HepG2 (cell line): ENCODE data around the gene METTL25. TPM values are rescaled to one million over a fixed set of nuclear protein-coding genes. Genes with fewer than 3 reads are reported as not detected.

Source experiments
- ATAC-seq: fragments of 200-7000 bp; cut with Tn5 transposase; 3 replicates; pipeline ENCODE4 v1.9.1; 2020; ENCODE audit warnings: mild to moderate bottlenecking, moderate library complexity
- BruUV-seq: library from RNA; stranded (reverse); fragments of 400-500 nt; replicated peaks from 2 replicates; lab custom pipeline; 2021; lab: Mats Ljungman, UMichigan
- CTCF ChIA-PET: fragments of 300-600 bp; formaldehyde crosslinking; extraction: SDS; loops from one replicate; lab custom pipeline; 2021; ENCODE audit warnings: low total read pairs, inconsistent platforms, low intra/inter-chr PET ratio; lab: Yijun Ruan, JAX
- POLR2A ChIA-PET: fragments of 350-600 bp; sonication (Branson Sonifier 250); formaldehyde crosslinking; loops from one replicate; lab custom pipeline; 2020; ENCODE audit warnings: antibody characterized with exemption, inconsistent platforms; lab: Yijun Ruan, JAX
- DNase-seq: peaks from one replicate; pipeline ENCODE4 v3.0.0-alpha.2; 2015; ENCODE audit warnings: low spot score
- FAIRE-seq: peaks from 3 replicates; lab custom pipeline; 2011; peaks lifted over from hg19 to GRCh38; lab: Jason Lieb, UNC
- H2AFZ ChIP-seq: one replicate; pipeline ENCODE4 v1.6.1; 2011; ENCODE audit warnings: low read length, inconsistent platforms
- H3K27ac ChIP-seq: fragments of 300-600 bp; 3 replicates; pipeline ENCODE4 v1.8.0; 2011; ENCODE audit warnings: mixed run types, mild to moderate bottlenecking, mixed read lengths, low read length, inconsistent platforms; ENCODE audit not compliant: insufficient read depth; ENCODE audit errors: extremely low read length
- H3K27me3 ChIP-seq, 2 experiments: fragments of 200-600 bp in 1 of 2; 2 replicates in 1 of 2; 3 replicates in 1 of 2; pipeline versions ENCODE4 v1.6.0 to v1.8.0; 2011; ENCODE audit warnings: low read length in 2 of 2, mild to moderate bottlenecking in 2 of 2, moderate library complexity in 2 of 2, inconsistent platforms in 1 of 2; ENCODE audit not compliant: insufficient read depth in 2 of 2, control insufficient read depth in 1 of 2
- H3K36me3 ChIP-seq, 2 experiments: fragments of 200-600 bp in 1 of 2; replicated peaks in 1 of 2; 2 replicates in 1 of 2; 3 replicates in 1 of 2; pipeline versions ENCODE4 v1.5.1 to v1.8.0; 2011; ENCODE audit warnings: low read length in 2 of 2, inconsistent platforms in 1 of 2; ENCODE audit not compliant: insufficient read depth in 2 of 2, control insufficient read depth in 1 of 2
- H3K4me1 ChIP-seq: 2 replicates; pipeline ENCODE4 v1.5.1; 2012; ENCODE audit warnings: low read length, inconsistent platforms; ENCODE audit not compliant: insufficient read depth
- H3K4me2 ChIP-seq: 2 replicates; pipeline ENCODE4 v1.6.0; 2011; ENCODE audit warnings: low read depth, low read length, inconsistent platforms
- H3K4me3 ChIP-seq, 3 experiments: fragments of 200-600 bp in 1 of 3; sonication (generic), shearing (Covaris generic) in 1 of 3; replicated peaks in 1 of 3; 2 replicates each; pipeline ENCODE4 v1.5.1; 2011 to 2016; ENCODE audit warnings: low read length in 3 of 3, inconsistent platforms in 2 of 3, low read depth in 2 of 3, mild to moderate bottlenecking in 2 of 3, control low read depth in 1 of 3, mixed read lengths in 1 of 3; ENCODE audit not compliant: insufficient read depth in 1 of 3
- H3K79me2 ChIP-seq: one replicate; pipeline ENCODE4 v1.6.1; 2011; ENCODE audit warnings: low read length, inconsistent platforms; ENCODE audit not compliant: insufficient read depth
- H3K9ac ChIP-seq: 2 replicates; pipeline ENCODE4 v1.6.0; 2011; ENCODE audit warnings: mild to moderate bottlenecking, low read depth, low read length, inconsistent platforms; ENCODE audit not compliant: insufficient read depth
- H3K9me3 ChIP-seq: 2 replicates; pipeline ENCODE4 v1.5.1; 2012; ENCODE audit warnings: mild to moderate bottlenecking, low read length
- H4K20me1 ChIP-seq: 2 replicates; pipeline ENCODE4 v1.6.0; 2011; ENCODE audit warnings: inconsistent platforms, mild to moderate bottlenecking, low read length, moderate library complexity; ENCODE audit not compliant: insufficient read depth
- HMGA1 ChIP-seq: sonication (generic); formaldehyde crosslinking; conservative IDR thresholded peaks from 2 replicates; pipeline ENCODE4 v1.4.0; 2020; ENCODE audit warnings: missing genetic modification reagents
- SP4 ChIP-seq: sonication (generic); formaldehyde crosslinking; IDR thresholded peaks from 2 replicates; pipeline ENCODE4 v1.8.1; 2023; ENCODE audit warnings: mild to moderate bottlenecking, missing genetic modification reagents
- SRSF9 ChIP-seq: fragments of 200-400 bp; formaldehyde crosslinking; IDR thresholded peaks from 2 replicates; pipeline ENCODE4 v1.6.1; 2018; ENCODE audit warnings: borderline replicate concordance, mild to moderate bottlenecking, low read depth, low read length; ENCODE audit not compliant: insufficient read depth, poor library complexity, severe bottlenecking
- TOE1 ChIP-seq: sonication (generic); formaldehyde crosslinking; IDR thresholded peaks from 2 replicates; pipeline ENCODE4 v1.4.0; 2020; ENCODE audit warnings: mild to moderate bottlenecking, missing genetic modification reagents
- ZFP37 ChIP-seq: sonication (generic); formaldehyde crosslinking; IDR thresholded peaks from 2 replicates; pipeline ENCODE4 v1.4.0; 2020; ENCODE audit warnings: missing genetic modification reagents, borderline replicate concordance
- ZNF547 ChIP-seq: sonication (generic); formaldehyde crosslinking; IDR thresholded peaks from 2 replicates; pipeline ENCODE4 v1.5.1; 2020; ENCODE audit warnings: mild to moderate bottlenecking, missing genetic modification reagents
- ZNF589 ChIP-seq: sonication (generic); formaldehyde crosslinking; conservative IDR thresholded peaks from 2 replicates; pipeline ENCODE4 v1.8.0; 2022; ENCODE audit warnings: mild to moderate bottlenecking, moderate library complexity, missing genetic modification reagents
- WGBS: methylation state at CpG from one replicate; pipeline ENCODE4 v1.1.6; 2017; ENCODE audit warnings: low lambda C conversion rate; 5-methylcytosine and 5-hydroxymethylcytosine counted together
- in situ Hi-C: cut with HindIII; loops from 2 replicates; pipeline ENCODE4 v1.10.0; 2017; ENCODE audit warnings: low pct_unique_long_range_greater_than_20kb; ENCODE audit not compliant: extremely low pct_ligation_motif_present
- intact Hi-C: fragments of 100-400 bp; cut with micrococcal nuclease; formaldehyde crosslinking; loops from one replicate; pipeline ENCODE4 v1.10.0; 2022; ENCODE audit not compliant: unreplicated experiment
- polyA plus RNA-seq, 8 experiments: library from polyadenylated mRNA; depleted of rRNA in 3 of 8; stranded (reverse) in 7 of 8; unstranded in 1 of 8; fragments of >200 nt; fragmentation: Illumina TruSeq in 4 of 8; extraction: Trizol in 4 of 8; gene quantifications; 2 replicates each; pipeline versions ENCODE4 v1.2.1 to v1.2.3, GENCODE V29; 2011 to 2016; ENCODE audit warnings: low read depth in 4 of 8, missing spikeins in 1 of 8, mixed read lengths in 1 of 8; ENCODE audit not compliant: insufficient read depth in 1 of 8
- total RNA-seq, 5 experiments: library from RNA; depleted of rRNA; stranded (reverse); fragments of >200 nt; fragmentation: Illumina TruSeq; extraction: Trizol; gene quantifications; 2 replicates each; pipeline ENCODE4 v1.2.3, GENCODE V29; 2016; ENCODE audit warnings: low read depth in 1 of 5

The METTL25 gene
- total and polyA plus RNA-seq, 2 of the 13 experiments (the other 11 are each of a cell fraction or from before 2014, with no cell fraction given), result 2.2 to 7.8 TPM

DNA sequence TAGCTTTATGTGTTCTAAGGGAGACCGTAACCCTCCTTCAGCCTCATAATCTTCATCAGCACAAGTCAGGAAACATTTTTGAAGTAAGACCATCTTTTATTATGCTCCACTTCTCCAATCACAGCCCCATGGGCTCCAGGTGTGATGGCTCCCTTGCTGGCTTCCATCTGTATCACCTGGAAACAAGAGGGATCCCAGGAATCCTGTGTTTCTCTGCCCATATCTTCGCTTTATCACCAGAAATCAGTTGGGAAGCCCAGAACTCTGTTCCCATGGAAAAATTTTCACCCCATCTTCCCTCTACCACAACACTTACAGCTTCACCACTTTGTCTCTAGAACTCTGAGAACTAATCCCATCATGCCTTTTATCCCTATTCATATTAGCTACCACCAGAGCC, 68.3 kb downstream of the METTL25 start:
- Histone ChIP-seq H3K27me3 (no peaks in the 10 kb centered on the region), H4K20me1 (no peaks in the 10 kb centered on the region), H3K9ac (no peak overlapping the region), H3K36me3 (no peaks in the 10 kb centered on the region), H3K4me1 (no peaks in the 10 kb centered on the region), H3K9me3 (no peaks in the 10 kb centered on the region), H3K27ac (no peak overlapping the region), H3K4me3 (no peak overlapping the region), H3K4me2 (no peak overlapping the region), H2AFZ (no peak overlapping the region), H3K79me2 (no peaks in the 10 kb centered on the region)
- FAIRE-seq (no peak), DNase-seq (no peak), ATAC-seq (no peak)
- ChIA-PET CTCF (no interaction called here), POLR2A (no interaction called here)
- intact Hi-C loops (no loop called here), in situ Hi-C loops (no loop called here)
- WGBS, result 100% methylated on average over 2 of the region's 2 CpGs
- no peak for TF ChIP-seq SP4 (CRISPR knock-in tag)
- no TSS peak for BruUV-seq

DNA sequence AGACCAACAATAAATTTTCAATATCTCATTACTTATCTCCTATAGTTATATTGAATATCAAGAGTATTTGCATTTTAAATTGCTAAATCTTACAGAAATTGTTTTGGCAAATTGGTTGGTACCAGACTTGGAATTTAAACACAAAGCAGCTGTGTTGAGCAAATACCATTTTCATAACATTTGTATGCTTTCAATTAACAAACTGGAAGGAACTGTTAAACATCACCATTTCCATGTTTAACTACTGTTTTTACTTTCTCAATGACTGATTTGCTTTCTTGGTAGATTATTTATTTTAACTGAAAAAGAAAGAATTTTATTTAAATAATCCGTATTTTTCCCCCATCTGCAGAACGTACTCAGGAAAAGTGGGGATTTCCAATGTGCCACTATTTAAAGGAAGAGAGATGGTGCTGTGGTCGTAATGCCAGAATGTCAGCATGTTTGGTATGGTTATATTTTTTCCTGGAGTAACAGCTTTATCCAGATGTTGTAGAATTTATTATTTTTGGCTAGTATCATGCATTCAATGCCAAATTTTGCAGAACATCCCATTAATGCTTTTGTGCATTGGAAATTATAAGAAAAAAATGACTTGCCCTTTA, 72.3 kb downstream of the METTL25 start:
- H2AFZ ChIP-seq, result no peak overlapping the region
- POLR2A ChIA-PET, result no interaction called here
- no peaks in the 10 kb centered on the region for H3K36me3 ChIP-seq
- no peak for TF ChIP-seq ZFP37 (CRISPR knock-in tag)
- TF ChIP-seq ZNF547 (CRISPR knock-in tag), result no peak
- no peak for TF ChIP-seq HMGA1
- no peak for TF ChIP-seq SRSF9
- TF ChIP-seq ZNF589, result no peak
- no peak for TF ChIP-seq TOE1
- in situ Hi-C loops (no loop called here), intact Hi-C loops (no loop called here)
- no peak overlapping the region for H3K4me3 ChIP-seq
- FAIRE-seq, result no peak
- no peak for DNase-seq
- H3K79me2 ChIP-seq, result no peaks in the 10 kb centered on the region
- no peak for ATAC-seq
- H3K9me3 ChIP-seq, result no peaks in the 10 kb centered on the region
- H3K27me3 ChIP-seq, result no peaks in the 10 kb centered on the region
- no peaks in the 10 kb centered on the region for H3K4me1 ChIP-seq
- no TSS peak for BruUV-seq
- H3K27ac ChIP-seq, result no peak overlapping the region
- CTCF ChIA-PET, result no interaction called here
- no peak overlapping the region for H3K9ac ChIP-seq
- WGBS, result 92% methylated on average over 3 of the region's 3 CpGs
- H3K4me2 ChIP-seq, result no peak overlapping the region
- no peaks in the 10 kb centered on the region for H4K20me1 ChIP-seq
